Eye (tissue), 1 donor: ENCODE measurements around the gene MTF1.
A peak's percentile ranks its signal among the peaks of the same experiment; 100 is the strongest.
"Not testable (repeated sequence)": the region's sequence is repeated elsewhere in the genome, so short reads cannot be mapped to it uniquely, and the experiment has no call there.

Experiments
- DNase-seq: peaks from one replicate; pipeline ENCODE4 v3.0.0-alpha.2; 2015

Gene MTF1

GRCh38 chr1:37859507-37860345, at the start of gene MTF1:
TSS of gene MTF1 (minus strand) at chr1:37859592. CDS start at chr1:37857658, 1,934 bp downstream.
- peak; percentile 100 for DNase-seq

GRCh38 chr1:37908531-37908930, 49.1 kb upstream of the MTF1 start:
- DNase-seq, result not testable (repeated sequence)

- not testable (repeated sequence) for DNase-seq
Observed at GRCh38 chr1:37907416-37908125, 48.2 kb upstream of the MTF1 start.

- not testable (repeated sequence) for DNase-seq
Observed at GRCh38 chr1:37906591-37906990, 47.2 kb upstream of the MTF1 start.

GRCh38 chr1:37905727-37906126, 46.3 kb upstream of the MTF1 start:
- DNase-seq, result peak; percentile 14

GRCh38 chr1:37903921-37904320, 44.5 kb upstream of the MTF1 start:
- DNase-seq, result not testable (repeated sequence)

GRCh38 chr1:37902983-37903382, 43.6 kb upstream of the MTF1 start:
- DNase-seq, result no peak

GRCh38 chr1:37901893-37902225, 42.5 kb upstream of the MTF1 start:
- DNase-seq, result no peak

GRCh38 chr1:37901191-37901892, 42.0 kb upstream of the MTF1 start:
- DNase-seq, result no peak

GRCh38 chr1:37897563-37897962, 38.2 kb upstream of the MTF1 start:
- not testable (repeated sequence) for DNase-seq

GRCh38 chr1:37893673-37894072, 34.3 kb upstream of the MTF1 start:
- no peak for DNase-seq

GRCh38 chr1:37892151-37893047, 33.0 kb upstream of the MTF1 start:
- no peak for DNase-seq

- DNase-seq, result peak; percentile 39
Observed at GRCh38 chr1:37890378-37891014, 31.1 kb upstream of the MTF1 start.

GRCh38 chr1:37888022-37888700, 28.8 kb upstream of the MTF1 start:
- no peak for DNase-seq

GRCh38 chr1:37884145-37884544, 24.8 kb upstream of the MTF1 start:
- DNase-seq, result no peak

- DNase-seq, result no peak
Observed at GRCh38 chr1:37883671-37884070, 24.3 kb upstream of the MTF1 start.

- no peak for DNase-seq
Observed at GRCh38 chr1:37879865-37880264, 20.5 kb upstream of the MTF1 start.

- DNase-seq, result no peak
Observed at GRCh38 chr1:37878071-37878470, 18.7 kb upstream of the MTF1 start.

GRCh38 chr1:37875833-37876232, 16.4 kb upstream of the MTF1 start:
- DNase-seq, result no peak

- no peak for DNase-seq
Observed at GRCh38 chr1:37872692-37873091, 13.3 kb upstream of the MTF1 start.

GRCh38 chr1:37868466-37868865, 9.1 kb upstream of the MTF1 start:
- DNase-seq, result no peak
